Left colon (tissue), 2 donors: ENCODE data around the gene GLCCI1. TPM values are rescaled to one million over a fixed set of nuclear protein-coding genes. Genes with fewer than 3 reads are reported as not detected.
A peak's percentile ranks its signal among the peaks of the same experiment; 100 is the strongest.
"Not testable (repeated sequence)": the region's sequence is repeated elsewhere in the genome, so short reads cannot be mapped to it uniquely, and the experiment has no call there.

Experiments used
- ATAC-seq: fragments of 200-7000 bp; cut with Tn5 transposase; one replicate; pipeline ENCODE4 v1.9.1; 2020; ENCODE audit warnings: mild to moderate bottlenecking, moderate library complexity
- DNase-seq, 2 donors: peaks; one replicate each; pipeline ENCODE4 v3.0.0-alpha.2; 2020
- intact Hi-C, 2 donors: fragments of 100-400 bp; cut with DNase I in 1 of 2; cut with micrococcal nuclease in 1 of 2; formaldehyde crosslinking; loops; one replicate each; pipeline versions ENCODE4 v1.11.2 to v1.14.0; 2022; cut with DNase I, micrococcal nuclease
- total RNA-seq, 2 donors: library from RNA; stranded (reverse); fragmentation: NEBNext Ultra II Directional; extraction: Animal tissue kit (Norgen Biotek cat#: 25700); gene quantifications; one replicate each; pipeline ENCODE4 v1.2.1, GENCODE V29; 2021
- donor health status: DM: no; HTN: no; CAD: no.
- donor health status: DM: yes; HTN: yes; CAD: no.

The GLCCI1 gene
- total RNA-seq, 2 donors from 2014 or later = 10.5 to 12.3 TPM

GRCh38 chr7:8035192-8035591, 66.6 kb downstream of the GLCCI1 start:
- DNase-seq (no peak), ATAC-seq (no peak)
- intact Hi-C loops = no loop called here

- peak; percentile 82 for ATAC-seq
- no peak for DNase-seq
- intact Hi-C loops = no loop called here
Observed at GRCh38 chr7:8035647-8036518, 67.3 kb downstream of the GLCCI1 start.

GRCh38 chr7:8037151-8037550, 68.6 kb downstream of the GLCCI1 start:
- intact Hi-C loops = no loop called here
- DNase-seq (no peak), ATAC-seq (no peak)

- intact Hi-C loops = no loop called here
- DNase-seq (no peak), ATAC-seq (no peak)
Observed at GRCh38 chr7:8040768-8041369, 72.3 kb downstream of the GLCCI1 start.

- ATAC-seq = no peak
- no peak for DNase-seq
- intact Hi-C loops = no loop called here
Observed at GRCh38 chr7:8042796-8043535, 74.4 kb downstream of the GLCCI1 start.

- ATAC-seq (no peak), DNase-seq (no peak)
- intact Hi-C loops = no loop called here
Observed at GRCh38 chr7:8044761-8045430, 76.3 kb downstream of the GLCCI1 start.

GRCh38 chr7:8048067-8048466, 79.5 kb downstream of the GLCCI1 start:
- ATAC-seq, DNase-seq, intact Hi-C loops: not testable (repeated sequence)

- DNase-seq = no peak
- intact Hi-C loops = no loop called here
- ATAC-seq = no peak
Observed at GRCh38 chr7:8051373-8051772, 82.8 kb downstream of the GLCCI1 start.

- DNase-seq = no peak
- no peak for ATAC-seq
- intact Hi-C loops = no loop called here
Observed at GRCh38 chr7:8051998-8052397, 83.4 kb downstream of the GLCCI1 start.

- DNase-seq (no peak), ATAC-seq (no peak)
- intact Hi-C loops = no loop called here
Observed at GRCh38 chr7:8052824-8053223, 84.2 kb downstream of the GLCCI1 start.

- ATAC-seq (no peak), DNase-seq (no peak)
- intact Hi-C loops = no loop called here
Observed at GRCh38 chr7:8056439-8056838, 87.8 kb downstream of the GLCCI1 start.

- no peak for DNase-seq
- intact Hi-C loops = no loop called here
Observed at GRCh38 chr7:8057566-8057965, 89.0 kb downstream of the GLCCI1 start.

GRCh38 chr7:8058322-8058721, 89.7 kb downstream of the GLCCI1 start:
- intact Hi-C loops = no loop called here
- ATAC-seq (no peak), DNase-seq (no peak)

More at GRCh38 chr7:8057566-8057965, 89.0 kb downstream of the GLCCI1 start:
- ATAC-seq = peak; percentile 58

- intact Hi-C loops = no loop called here
- DNase-seq (no peak), ATAC-seq (no peak)
Observed at GRCh38 chr7:8058852-8059251, 90.3 kb downstream of the GLCCI1 start.

GRCh38 chr7:8060241-8060640, 91.6 kb downstream of the GLCCI1 start:
- ATAC-seq (no peak), DNase-seq (no peak)
- intact Hi-C loops = no loop called here

- DNase-seq, ATAC-seq, intact Hi-C loops: not testable (repeated sequence)
Observed at GRCh38 chr7:8063300-8063699, 94.7 kb downstream of the GLCCI1 start.

- no peak for DNase-seq
- intact Hi-C loops = no loop called here
- no peak for ATAC-seq
Observed at GRCh38 chr7:8063706-8064297, 95.2 kb downstream of the GLCCI1 start.

- DNase-seq = no peak
- ATAC-seq = no peak
- intact Hi-C loops = no loop called here
Observed at GRCh38 chr7:8064828-8065227, 96.2 kb downstream of the GLCCI1 start.

- no peak for ATAC-seq
- intact Hi-C loops = no loop called here
- no peak for DNase-seq
Observed at GRCh38 chr7:8065356-8065813, 96.8 kb downstream of the GLCCI1 start.
